Loucy (cell line): Measurements from ENCODE around the gene CSTF3.

Experiments
- CTCF ChIP-seq: fragments of 200-600 bp; sonication (generic); conservative IDR thresholded peaks from 2 replicates; pipeline ENCODE4 v1.5.1; 2014; ENCODE audit warnings: mild to moderate bottlenecking, antibody characterized with exemption, low read length
- EZH2phosphoT487 ChIP-seq: fragments of 200-600 bp; IDR thresholded peaks from 2 replicates; pipeline ENCODE4 v1.6.1; 2018; ENCODE audit warnings: antibody characterized with exemption, mild to moderate bottlenecking, moderate library complexity, borderline replicate concordance

- no peak for TF ChIP-seq CTCF
- no peak for TF ChIP-seq EZH2phosphoT487
These were observed 35.7 kb downstream of the CSTF3 start for GRCh38 chr11:33125611-33126010.
